ENCODE measurements around the gene SPACA4.

DNA sequence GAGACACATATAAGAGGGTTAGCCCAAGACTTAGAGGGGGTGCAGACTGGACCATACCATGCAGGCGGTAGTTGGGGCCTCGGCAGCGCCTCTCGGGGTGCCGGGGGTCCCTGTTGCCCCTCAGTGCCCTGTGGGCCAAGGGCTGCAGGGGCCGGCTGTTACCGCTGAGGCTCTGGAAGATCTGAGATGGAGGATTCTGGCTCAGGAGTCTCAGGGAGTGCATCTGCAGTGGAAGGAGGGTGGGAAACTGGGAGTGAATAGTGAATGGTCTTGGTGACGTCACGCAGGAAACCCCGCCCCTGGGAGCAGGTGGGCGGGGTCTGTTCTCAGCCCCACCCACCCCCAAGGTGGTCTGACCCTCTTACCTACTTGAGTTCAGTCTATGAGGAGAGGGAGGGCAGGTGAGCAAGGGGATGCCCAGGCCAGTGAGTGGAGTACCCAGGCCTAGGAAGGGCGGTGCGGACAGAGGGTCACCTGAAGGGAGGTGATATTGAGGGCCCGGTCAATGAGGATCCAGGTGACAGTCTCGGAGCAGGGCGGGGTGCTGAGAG is 32.4 kb downstream of the SPACA4 start:
- TF ChIP-seq RAD21 (IDR thresholded peaks at IDR 0.05; ENCODE audit: low read depth) (no peak), TCF12 (IDR thresholded peaks at IDR 0.05; ENCODE audit: low read depth) (no peak), EP300 (IDR thresholded peaks at IDR 0.05; ENCODE audit: borderline replicate concordance) (no peak), NFIC (IDR thresholded peaks at IDR 0.05) (no peak), TAF1 (IDR thresholded peaks at IDR 0.05; ENCODE audit: low read depth) (no peak), EGR1 (IDR thresholded peaks at IDR 0.05) (no peak), CEBPB (IDR thresholded peaks at IDR 0.05) (no peak), FOXM1 (IDR thresholded peaks at IDR 0.05; ENCODE audit: borderline replicate concordance, low read depth) (no peak), CREB1 (IDR thresholded peaks at IDR 0.05; ENCODE audit: low read depth) (peak; percentile 19; the same call in 1 of the 2 replicates), YY1 (IDR thresholded peaks at IDR 0.05; ENCODE audit: low read depth) (no peak), TEAD4 (IDR thresholded peaks at IDR 0.05) (no peak)
- TF ChIP-seq, protein P1, sequence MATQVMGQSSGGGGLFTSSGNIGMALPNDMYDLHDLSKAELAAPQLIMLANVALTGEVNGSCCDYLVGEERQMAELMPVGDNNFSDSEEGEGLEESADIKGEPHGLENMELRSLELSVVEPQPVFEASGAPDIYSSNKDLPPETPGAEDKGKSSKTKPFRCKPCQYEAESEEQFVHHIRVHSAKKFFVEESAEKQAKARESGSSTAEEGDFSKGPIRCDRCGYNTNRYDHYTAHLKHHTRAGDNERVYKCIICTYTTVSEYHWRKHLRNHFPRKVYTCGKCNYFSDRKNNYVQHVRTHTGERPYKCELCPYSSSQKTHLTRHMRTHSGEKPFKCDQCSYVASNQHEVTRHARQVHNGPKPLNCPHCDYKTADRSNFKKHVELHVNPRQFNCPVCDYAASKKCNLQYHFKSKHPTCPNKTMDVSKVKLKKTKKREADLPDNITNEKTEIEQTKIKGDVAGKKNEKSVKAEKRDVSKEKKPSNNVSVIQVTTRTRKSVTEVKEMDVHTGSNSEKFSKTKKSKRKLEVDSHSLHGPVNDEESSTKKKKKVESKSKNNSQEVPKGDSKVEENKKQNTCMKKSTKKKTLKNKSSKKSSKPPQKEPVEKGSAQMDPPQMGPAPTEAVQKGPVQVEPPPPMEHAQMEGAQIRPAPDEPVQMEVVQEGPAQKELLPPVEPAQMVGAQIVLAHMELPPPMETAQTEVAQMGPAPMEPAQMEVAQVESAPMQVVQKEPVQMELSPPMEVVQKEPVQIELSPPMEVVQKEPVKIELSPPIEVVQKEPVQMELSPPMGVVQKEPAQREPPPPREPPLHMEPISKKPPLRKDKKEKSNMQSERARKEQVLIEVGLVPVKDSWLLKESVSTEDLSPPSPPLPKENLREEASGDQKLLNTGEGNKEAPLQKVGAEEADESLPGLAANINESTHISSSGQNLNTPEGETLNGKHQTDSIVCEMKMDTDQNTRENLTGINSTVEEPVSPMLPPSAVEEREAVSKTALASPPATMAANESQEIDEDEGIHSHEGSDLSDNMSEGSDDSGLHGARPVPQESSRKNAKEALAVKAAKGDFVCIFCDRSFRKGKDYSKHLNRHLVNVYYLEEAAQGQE (IDR thresholded peaks at IDR 0.05; ENCODE audit: low read depth), result no peak
- TF ChIP-seq, protein P2, sequence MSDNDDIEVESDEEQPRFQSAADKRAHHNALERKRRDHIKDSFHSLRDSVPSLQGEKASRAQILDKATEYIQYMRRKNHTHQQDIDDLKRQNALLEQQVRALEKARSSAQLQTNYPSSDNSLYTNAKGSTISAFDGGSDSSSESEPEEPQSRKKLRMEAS (IDR thresholded peaks at IDR 0.05), result no peak
